Mucosa of gallbladder (tissue), 1 donor: Measurements from ENCODE around the gene ZSWIM5. TPM values are rescaled to one million over a fixed set of nuclear protein-coding genes. Genes with fewer than 3 reads are reported as not detected.
A peak's percentile ranks its signal among the peaks of the same experiment; 100 is the strongest.
"Not testable (repeated sequence)": the region's sequence is repeated elsewhere in the genome, so short reads cannot be mapped to it uniquely, and the experiment has no call there.

ENCODE experiments used
- DNase-seq: peaks from one replicate; pipeline ENCODE4 v3.0.0-alpha.2; 2020; ENCODE audit warnings: low spot score
- total RNA-seq: library from RNA; stranded (reverse); gene quantifications from one replicate; pipeline ENCODE4 v1.2.1, GENCODE V29; 2021
- donor health status: DM: no; HTN: no; CAD: no.

Gene ZSWIM5
- 4.4 TPM for total RNA-seq

GRCh38 chr1:45205910-45206721, at the start of gene ZSWIM5:
TSS of gene ZSWIM5 (minus strand) at chr1:45206605. CDS start at chr1:45206350, 255 bp downstream.
- peak; percentile 65 for DNase-seq

- no peak for DNase-seq
These were observed 48.1 kb upstream of the ZSWIM5 start for GRCh38 chr1:45254490-45254889.

GRCh38 chr1:45250544-45250943, 44.1 kb upstream of the ZSWIM5 start:
- DNase-seq: no peak

- not testable (repeated sequence) for DNase-seq
These were observed 41.6 kb upstream of the ZSWIM5 start for GRCh38 chr1:45248004-45248403.

GRCh38 chr1:45246760-45247159, 40.4 kb upstream of the ZSWIM5 start:
- DNase-seq: no peak

GRCh38 chr1:45246359-45246758, 40.0 kb upstream of the ZSWIM5 start:
- not testable (repeated sequence) for DNase-seq

GRCh38 chr1:45244660-45245059, 38.3 kb upstream of the ZSWIM5 start:
- no peak for DNase-seq

GRCh38 chr1:45243476-45244343, 37.3 kb upstream of the ZSWIM5 start:
- DNase-seq: no peak

GRCh38 chr1:45238846-45239245, 32.4 kb upstream of the ZSWIM5 start:
- no peak for DNase-seq

GRCh38 chr1:45236136-45236535, 29.7 kb upstream of the ZSWIM5 start:
- no peak for DNase-seq

- DNase-seq: peak; percentile 12
These were observed 24.1 kb upstream of the ZSWIM5 start for GRCh38 chr1:45230537-45230936.

GRCh38 chr1:45225598-45225997, 19.2 kb upstream of the ZSWIM5 start:
- DNase-seq: no peak

GRCh38 chr1:45223710-45224109, 17.3 kb upstream of the ZSWIM5 start:
- not testable (repeated sequence) for DNase-seq

- DNase-seq: no peak
These were observed 15.3 kb upstream of the ZSWIM5 start for GRCh38 chr1:45221716-45222115.

- no peak for DNase-seq
These were observed 10.5 kb upstream of the ZSWIM5 start for GRCh38 chr1:45216861-45217260.

GRCh38 chr1:45216200-45216541, 9.8 kb upstream of the ZSWIM5 start:
- DNase-seq: no peak

GRCh38 chr1:45215485-45216199, 9.2 kb upstream of the ZSWIM5 start:
- DNase-seq: no peak

GRCh38 chr1:45213892-45214291, 7.5 kb upstream of the ZSWIM5 start:
- no peak for DNase-seq

GRCh38 chr1:45211076-45211475, 4.7 kb upstream of the ZSWIM5 start:
- no peak for DNase-seq

GRCh38 chr1:45206808-45207623, 611 bp upstream of the ZSWIM5 start:
- DNase-seq: no peak
